Activated CD8-positive, alpha-beta memory T cell treated with anti-CD3 and anti-CD28 coated beads, Interleukin-2, amount 50 U/mL, for 1 hour (primary cell): ENCODE measurements around the gene APEX2.
"Not testable (repeated sequence)": the region's sequence is repeated elsewhere in the genome, so short reads cannot be mapped to it uniquely, and the experiment has no call there.

Experiments
- DNase-seq: peaks from one replicate; pipeline ENCODE4 v3.0.0-alpha.2; 2020; ENCODE audit errors: extremely low read depth

The APEX2 gene, protein sequence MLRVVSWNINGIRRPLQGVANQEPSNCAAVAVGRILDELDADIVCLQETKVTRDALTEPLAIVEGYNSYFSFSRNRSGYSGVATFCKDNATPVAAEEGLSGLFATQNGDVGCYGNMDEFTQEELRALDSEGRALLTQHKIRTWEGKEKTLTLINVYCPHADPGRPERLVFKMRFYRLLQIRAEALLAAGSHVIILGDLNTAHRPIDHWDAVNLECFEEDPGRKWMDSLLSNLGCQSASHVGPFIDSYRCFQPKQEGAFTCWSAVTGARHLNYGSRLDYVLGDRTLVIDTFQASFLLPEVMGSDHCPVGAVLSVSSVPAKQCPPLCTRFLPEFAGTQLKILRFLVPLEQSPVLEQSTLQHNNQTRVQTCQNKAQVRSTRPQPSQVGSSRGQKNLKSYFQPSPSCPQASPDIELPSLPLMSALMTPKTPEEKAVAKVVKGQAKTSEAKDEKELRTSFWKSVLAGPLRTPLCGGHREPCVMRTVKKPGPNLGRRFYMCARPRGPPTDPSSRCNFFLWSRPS

GRCh38 chrX:54999717-55000598 is at the start of gene APEX2:
TSS of gene APEX2 (plus strand) at chrX:55000363. CDS start at chrX:55000423, 60 bp downstream.
- peak; percentile 66 for DNase-seq

GRCh38 chrX:54950730-54951375 is 49.3 kb upstream of the APEX2 start:
- DNase-seq: no peak

DNA sequence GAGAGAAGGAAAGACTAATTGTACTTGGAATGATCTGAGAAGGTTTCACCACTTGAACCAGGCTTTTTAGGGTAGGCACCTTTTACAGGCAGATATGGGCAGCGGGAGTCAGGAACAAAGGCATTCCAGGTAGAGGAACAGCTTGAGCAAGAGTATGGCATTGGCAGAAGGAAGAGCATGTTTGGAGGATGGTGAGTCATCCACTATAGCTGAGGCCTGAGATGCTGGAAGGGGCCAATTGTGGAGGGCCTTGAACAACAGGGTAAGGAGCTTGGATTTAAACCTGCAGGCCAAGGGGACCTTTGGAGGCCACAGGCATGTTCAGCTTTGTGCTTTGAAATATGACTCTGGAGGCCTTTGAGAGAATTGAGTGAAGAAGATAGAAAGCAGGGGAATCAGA is 38.4 kb upstream of the APEX2 start:
- no peak for DNase-seq

- no peak for DNase-seq
These were observed 35.2 kb upstream of the APEX2 start for GRCh38 chrX:54964766-54965497.

GRCh38 chrX:54977387-54977786 is 22.8 kb upstream of the APEX2 start:
- DNase-seq: no peak

DNA sequence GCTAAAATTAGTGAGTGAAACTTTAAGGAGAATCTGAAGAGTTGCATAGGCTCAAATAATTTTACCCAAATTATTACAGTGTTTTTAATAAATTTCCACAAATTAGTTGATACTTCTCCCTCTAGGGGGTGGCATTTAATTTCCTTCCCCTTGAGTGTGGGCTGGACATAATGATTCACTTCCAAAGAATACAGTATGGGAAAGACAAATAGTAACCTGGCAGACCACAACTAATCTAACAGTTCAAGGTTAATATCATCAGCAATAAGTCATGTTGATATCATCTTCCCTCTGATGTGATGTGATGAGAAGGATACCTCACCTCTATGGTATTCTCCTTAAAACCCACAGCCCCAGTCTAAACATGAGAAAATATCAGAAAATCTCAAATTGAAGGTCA is 21.7 kb upstream of the APEX2 start:
- no peak for DNase-seq

GRCh38 chrX:54979432-54979831 is 20.7 kb upstream of the APEX2 start:
- DNase-seq: no peak

DNA sequence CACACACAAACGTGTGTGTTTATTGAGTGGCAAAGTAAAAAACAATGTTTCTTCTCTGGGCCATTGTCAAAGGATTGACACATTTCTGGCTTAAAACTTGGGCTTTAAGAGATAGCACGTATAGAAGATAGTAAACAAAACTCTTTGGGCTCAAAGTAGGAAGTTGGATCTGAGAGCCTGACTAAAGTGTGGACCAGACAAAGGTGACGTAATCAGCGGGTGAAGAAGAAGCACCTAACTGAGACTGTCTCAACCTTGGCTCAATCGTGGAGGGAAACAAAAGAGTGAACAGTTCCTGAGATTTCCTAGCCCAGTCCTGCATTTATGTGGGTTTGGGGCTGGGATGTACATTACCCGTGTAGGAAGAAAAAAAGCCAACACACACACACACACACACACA is 19.8 kb upstream of the APEX2 start:
- no peak for DNase-seq

DNA sequence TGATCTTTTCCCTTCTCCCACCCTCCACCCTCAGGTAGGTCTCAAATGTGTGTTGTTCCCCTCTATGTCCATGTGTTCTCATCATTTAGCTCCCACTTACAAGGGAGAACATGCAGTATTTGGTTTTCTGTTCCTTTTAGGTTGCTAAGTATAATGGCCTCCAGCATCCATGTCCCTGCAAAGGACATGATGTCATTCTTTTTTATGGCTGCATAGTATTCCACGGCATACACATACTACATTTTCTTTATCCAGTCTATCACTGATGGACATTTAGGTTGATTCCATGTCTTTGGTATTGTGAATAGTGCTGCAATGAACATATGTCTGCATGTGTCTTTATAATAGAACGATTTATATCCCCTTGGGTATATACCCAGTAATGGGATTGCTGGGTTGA is 16.9 kb upstream of the APEX2 start:
- DNase-seq: not testable (repeated sequence)

- DNase-seq: no peak
These were observed 8.5 kb upstream of the APEX2 start for GRCh38 chrX:54991706-54992105.

DNA sequence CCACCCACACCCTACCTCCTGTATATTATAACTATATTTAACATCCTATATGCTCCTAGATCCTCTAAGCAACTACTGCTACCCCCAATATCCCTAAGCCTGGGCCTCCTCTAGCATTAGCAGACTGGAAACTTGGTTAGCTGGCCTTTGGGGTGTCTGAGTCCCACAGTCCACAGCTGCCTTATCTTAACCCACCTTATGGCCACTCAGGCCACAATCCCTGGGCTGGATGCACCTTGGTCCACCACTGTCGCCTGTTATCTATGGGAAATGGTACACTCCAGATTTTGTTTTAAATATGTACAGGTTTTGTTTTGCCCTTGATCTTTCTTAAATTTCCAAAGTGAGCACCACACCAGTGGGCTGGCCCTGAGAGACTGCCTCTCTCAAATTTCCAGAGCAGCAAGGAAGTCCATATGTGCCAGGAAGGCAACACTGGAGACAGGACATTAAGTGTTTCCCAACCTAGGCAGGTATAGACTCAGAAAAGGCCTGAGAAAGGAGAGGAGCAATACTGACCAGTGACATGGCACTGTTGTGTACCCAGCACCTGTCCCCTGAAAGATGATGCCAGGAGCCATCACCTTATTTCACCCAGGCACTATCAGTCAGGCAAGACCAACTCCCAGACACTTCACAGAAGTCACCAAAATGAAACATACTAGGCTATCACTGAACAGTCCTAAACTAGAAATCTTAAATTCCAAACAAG is 7.1 kb upstream of the APEX2 start:
- no peak for DNase-seq

GRCh38 chrX:54994099-54994498 is 6.1 kb upstream of the APEX2 start, which contains the start of gene PFKFB1:
TSS of gene PFKFB1 (minus strand) at chrX:54994188. CDS start at chrX:54994007, 181 bp downstream.
- no peak for DNase-seq

- DNase-seq: no peak
These were observed 5.4 kb upstream of the APEX2 start for GRCh38 chrX:54994668-54995351.

- no peak for DNase-seq
These were observed 4.5 kb upstream of the APEX2 start for GRCh38 chrX:54995621-54996020.

GRCh38 chrX:55004231-55004630 is 4.1 kb downstream of the APEX2 start:
- no peak for DNase-seq

- no peak for DNase-seq
These were observed 5.1 kb downstream of the APEX2 start for GRCh38 chrX:55005256-55005655.

GRCh38 chrX:55006827-55007621 is 6.9 kb downstream of the APEX2 start:
- no peak for DNase-seq

GRCh38 chrX:55007656-55008055 is 7.5 kb downstream of the APEX2 start:
- no peak for DNase-seq
